Astrocyte (in vitro differentiated cells and primary cell): ENCODE measurements around the gene CNN1.

Source experiments
- EZH2 ChIP-seq: IDR thresholded peaks from 2 replicates; pipeline ENCODE4 v1.6.1; 2012; ENCODE audit warnings: mild to moderate bottlenecking, low read length, inconsistent platforms; ENCODE audit not compliant: insufficient read depth
- TF ChIP-seq, protein P1 (sequence below): IDR thresholded peaks from 2 replicates; pipeline ENCODE4 v1.5.1; 2011; ENCODE audit warnings: low read depth, mild to moderate bottlenecking, inconsistent platforms, low read length, moderate library complexity; ENCODE audit not compliant: insufficient read depth

DNA sequence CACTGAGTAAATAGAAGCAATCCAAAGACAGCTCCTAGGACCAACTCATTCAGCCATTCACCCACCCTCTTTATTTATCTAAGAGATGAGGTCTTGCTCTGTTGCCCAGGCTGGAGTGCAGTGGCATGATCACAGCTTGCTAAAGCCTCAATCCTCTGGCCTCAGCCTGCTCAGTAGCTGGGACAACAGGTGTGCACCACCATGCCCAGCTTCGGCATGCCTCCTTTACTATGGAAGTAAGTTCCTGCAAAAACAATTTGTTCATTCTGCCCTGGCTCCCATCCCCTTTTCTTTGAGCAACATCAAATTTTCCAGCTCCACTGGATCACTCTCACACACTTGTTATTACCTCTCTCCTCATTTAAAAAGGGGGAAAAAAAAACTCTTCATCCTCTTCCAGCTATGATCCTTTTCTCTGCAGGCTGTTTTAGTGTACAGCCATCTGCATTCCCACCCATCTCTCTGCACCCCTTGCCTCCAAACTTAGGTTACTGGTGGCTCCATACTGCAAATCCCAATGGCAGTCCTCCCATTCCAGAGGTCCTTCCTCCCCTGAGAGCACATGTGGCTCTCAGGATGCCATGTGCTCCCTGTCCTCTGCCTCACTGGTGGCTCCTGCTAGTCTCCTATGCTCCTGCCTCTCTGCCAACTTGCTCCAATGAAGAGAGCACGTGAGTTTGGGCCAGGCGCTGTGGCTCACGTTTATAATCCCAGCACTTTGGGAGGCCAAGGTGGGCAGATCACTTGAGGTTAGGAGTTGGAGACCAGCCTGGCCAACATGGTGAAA lies 18.2 kb downstream of the CNN1 start:
- TF ChIP-seq, protein P1, sequence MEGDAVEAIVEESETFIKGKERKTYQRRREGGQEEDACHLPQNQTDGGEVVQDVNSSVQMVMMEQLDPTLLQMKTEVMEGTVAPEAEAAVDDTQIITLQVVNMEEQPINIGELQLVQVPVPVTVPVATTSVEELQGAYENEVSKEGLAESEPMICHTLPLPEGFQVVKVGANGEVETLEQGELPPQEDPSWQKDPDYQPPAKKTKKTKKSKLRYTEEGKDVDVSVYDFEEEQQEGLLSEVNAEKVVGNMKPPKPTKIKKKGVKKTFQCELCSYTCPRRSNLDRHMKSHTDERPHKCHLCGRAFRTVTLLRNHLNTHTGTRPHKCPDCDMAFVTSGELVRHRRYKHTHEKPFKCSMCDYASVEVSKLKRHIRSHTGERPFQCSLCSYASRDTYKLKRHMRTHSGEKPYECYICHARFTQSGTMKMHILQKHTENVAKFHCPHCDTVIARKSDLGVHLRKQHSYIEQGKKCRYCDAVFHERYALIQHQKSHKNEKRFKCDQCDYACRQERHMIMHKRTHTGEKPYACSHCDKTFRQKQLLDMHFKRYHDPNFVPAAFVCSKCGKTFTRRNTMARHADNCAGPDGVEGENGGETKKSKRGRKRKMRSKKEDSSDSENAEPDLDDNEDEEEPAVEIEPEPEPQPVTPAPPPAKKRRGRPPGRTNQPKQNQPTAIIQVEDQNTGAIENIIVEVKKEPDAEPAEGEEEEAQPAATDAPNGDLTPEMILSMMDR: no peak
- no peak for TF ChIP-seq EZH2
